H1 (cell line): ENCODE data around the gene MAP3K3. TPM values are rescaled to one million over a fixed set of nuclear protein-coding genes. Genes with fewer than 3 reads are reported as not detected.

Experiments
- CBX5 ChIP-seq: fragments of 300-800, 300-1000 bp; sonication (generic); IDR thresholded peaks from 2 replicates; pipeline ENCODE4 v1.7.1; 2016; ENCODE audit warnings: antibody characterized with exemption, low read length, low read depth
- CREB1 ChIP-seq: IDR thresholded peaks from 2 replicates; pipeline ENCODE4 v1.6.1; 2012; ENCODE audit warnings: inconsistent platforms
- EP300 ChIP-seq, 2 experiments: IDR thresholded peaks; 1 replicate in 1 of 2; 2 replicates in 1 of 2; pipeline ENCODE4 v1.6.1; 2011 to 2012; ENCODE audit warnings: low read depth in 2 of 2, low read length in 2 of 2, mild to moderate bottlenecking in 2 of 2, borderline replicate concordance in 1 of 2, inconsistent platforms in 1 of 2, moderate library complexity in 1 of 2
- EZH2 ChIP-seq: fragments of 200-600 bp; sonication (generic); IDR thresholded peaks from 2 replicates; pipeline ENCODE4 v1.7.1; 2012; ENCODE audit warnings: low read depth, mild to moderate bottlenecking, moderate library complexity, low read length, inconsistent platforms; ENCODE audit not compliant: severe bottlenecking
- POLR2AphosphoS5 ChIP-seq: IDR thresholded peaks from 2 replicates; pipeline ENCODE4 v1.6.1; 2011; ENCODE audit warnings: low read depth, low read length
- RAD21 ChIP-seq, 2 experiments: IDR thresholded peaks in 1 of 2; conservative IDR thresholded peaks in 1 of 2; 2 replicates each; pipeline ENCODE4 v1.6.1; 2011; ENCODE audit warnings: low read depth in 2 of 2, low read length in 2 of 2, improper control_type of control experiment in 1 of 2, inconsistent platforms in 1 of 2, mild to moderate bottlenecking in 1 of 2, moderate library complexity in 1 of 2
- SAP30 ChIP-seq: fragments of 300-600 bp; sonication (generic); IDR thresholded peaks from 2 replicates; pipeline ENCODE4 v1.7.1; 2012; ENCODE audit warnings: low read length, moderate library complexity, mild to moderate bottlenecking, inconsistent platforms; ENCODE audit not compliant: insufficient read depth, insufficient replicate concordance
- SRF ChIP-seq: IDR thresholded peaks from 2 replicates; pipeline ENCODE4 v1.6.1; 2011; ENCODE audit warnings: mild to moderate bottlenecking, low read depth, low read length, moderate library complexity
- TAF7 ChIP-seq: optimal IDR thresholded peaks from 2 replicates; pipeline ENCODE3; 2011; ENCODE audit warnings: low read depth, mild to moderate bottlenecking, inconsistent platforms, low read length, moderate library complexity, borderline replicate concordance
- polyA plus RNA-seq, 7 experiments: library from polyadenylated mRNA; depleted of rRNA in 3 of 7; stranded (reverse) in 5 of 7; unstranded in 2 of 7; fragments of >200 nt in 5 of 7; fragments of 200-250 nt in 2 of 7; gene quantifications; 1 replicate in 5 of 7; 2 replicates in 1 of 7; 4 replicates in 1 of 7; pipeline versions ENCODE4 v1.2.1 to v1.2.3, GENCODE V29; 2011 to 2013; ENCODE audit warnings: missing spikeins in 2 of 7, mixed read lengths in 2 of 7
- total RNA-seq: library from RNA; stranded (reverse); fragmentation: NEBNext Ultra II Directional; extraction: Animal tissue kit (Norgen Biotek cat#: 25700); gene quantifications from 2 replicates; pipeline ENCODE4 v1.2.1, GENCODE V29; 2021
- TF ChIP-seq, protein P1 (sequence below): fragments of 300-600 bp; sonication (generic); IDR thresholded peaks from 2 replicates; pipeline ENCODE4 v1.7.1; 2012; ENCODE audit warnings: low read length, moderate library complexity, mild to moderate bottlenecking, inconsistent platforms; ENCODE audit not compliant: insufficient replicate concordance

The MAP3K3 gene
- total and polyA plus RNA-seq, 2 of the 8 experiments (the other 6 are each of a cell fraction or from before 2014, with no cell fraction given): 10.3 to 21.0 TPM

DNA sequence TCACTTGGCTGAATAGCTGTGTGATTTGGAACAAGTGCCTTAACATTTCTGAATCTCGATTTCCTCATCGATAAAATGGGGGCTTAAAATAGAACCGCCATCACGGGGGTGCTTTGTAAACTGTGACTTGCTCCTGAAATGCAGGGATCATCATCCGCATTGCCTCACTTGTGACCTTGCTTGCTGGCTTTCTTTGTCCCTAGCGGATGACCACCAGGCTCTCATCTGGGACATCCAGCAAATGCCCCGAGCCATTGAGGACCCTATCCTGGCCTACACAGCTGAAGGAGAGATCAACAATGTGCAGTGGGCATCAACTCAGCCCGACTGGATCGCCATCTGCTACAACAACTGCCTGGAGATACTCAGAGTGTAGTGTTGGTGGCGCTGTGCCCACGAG lies 33.4 kb upstream of the MAP3K3 start (continued):
- TF ChIP-seq, protein P1, sequence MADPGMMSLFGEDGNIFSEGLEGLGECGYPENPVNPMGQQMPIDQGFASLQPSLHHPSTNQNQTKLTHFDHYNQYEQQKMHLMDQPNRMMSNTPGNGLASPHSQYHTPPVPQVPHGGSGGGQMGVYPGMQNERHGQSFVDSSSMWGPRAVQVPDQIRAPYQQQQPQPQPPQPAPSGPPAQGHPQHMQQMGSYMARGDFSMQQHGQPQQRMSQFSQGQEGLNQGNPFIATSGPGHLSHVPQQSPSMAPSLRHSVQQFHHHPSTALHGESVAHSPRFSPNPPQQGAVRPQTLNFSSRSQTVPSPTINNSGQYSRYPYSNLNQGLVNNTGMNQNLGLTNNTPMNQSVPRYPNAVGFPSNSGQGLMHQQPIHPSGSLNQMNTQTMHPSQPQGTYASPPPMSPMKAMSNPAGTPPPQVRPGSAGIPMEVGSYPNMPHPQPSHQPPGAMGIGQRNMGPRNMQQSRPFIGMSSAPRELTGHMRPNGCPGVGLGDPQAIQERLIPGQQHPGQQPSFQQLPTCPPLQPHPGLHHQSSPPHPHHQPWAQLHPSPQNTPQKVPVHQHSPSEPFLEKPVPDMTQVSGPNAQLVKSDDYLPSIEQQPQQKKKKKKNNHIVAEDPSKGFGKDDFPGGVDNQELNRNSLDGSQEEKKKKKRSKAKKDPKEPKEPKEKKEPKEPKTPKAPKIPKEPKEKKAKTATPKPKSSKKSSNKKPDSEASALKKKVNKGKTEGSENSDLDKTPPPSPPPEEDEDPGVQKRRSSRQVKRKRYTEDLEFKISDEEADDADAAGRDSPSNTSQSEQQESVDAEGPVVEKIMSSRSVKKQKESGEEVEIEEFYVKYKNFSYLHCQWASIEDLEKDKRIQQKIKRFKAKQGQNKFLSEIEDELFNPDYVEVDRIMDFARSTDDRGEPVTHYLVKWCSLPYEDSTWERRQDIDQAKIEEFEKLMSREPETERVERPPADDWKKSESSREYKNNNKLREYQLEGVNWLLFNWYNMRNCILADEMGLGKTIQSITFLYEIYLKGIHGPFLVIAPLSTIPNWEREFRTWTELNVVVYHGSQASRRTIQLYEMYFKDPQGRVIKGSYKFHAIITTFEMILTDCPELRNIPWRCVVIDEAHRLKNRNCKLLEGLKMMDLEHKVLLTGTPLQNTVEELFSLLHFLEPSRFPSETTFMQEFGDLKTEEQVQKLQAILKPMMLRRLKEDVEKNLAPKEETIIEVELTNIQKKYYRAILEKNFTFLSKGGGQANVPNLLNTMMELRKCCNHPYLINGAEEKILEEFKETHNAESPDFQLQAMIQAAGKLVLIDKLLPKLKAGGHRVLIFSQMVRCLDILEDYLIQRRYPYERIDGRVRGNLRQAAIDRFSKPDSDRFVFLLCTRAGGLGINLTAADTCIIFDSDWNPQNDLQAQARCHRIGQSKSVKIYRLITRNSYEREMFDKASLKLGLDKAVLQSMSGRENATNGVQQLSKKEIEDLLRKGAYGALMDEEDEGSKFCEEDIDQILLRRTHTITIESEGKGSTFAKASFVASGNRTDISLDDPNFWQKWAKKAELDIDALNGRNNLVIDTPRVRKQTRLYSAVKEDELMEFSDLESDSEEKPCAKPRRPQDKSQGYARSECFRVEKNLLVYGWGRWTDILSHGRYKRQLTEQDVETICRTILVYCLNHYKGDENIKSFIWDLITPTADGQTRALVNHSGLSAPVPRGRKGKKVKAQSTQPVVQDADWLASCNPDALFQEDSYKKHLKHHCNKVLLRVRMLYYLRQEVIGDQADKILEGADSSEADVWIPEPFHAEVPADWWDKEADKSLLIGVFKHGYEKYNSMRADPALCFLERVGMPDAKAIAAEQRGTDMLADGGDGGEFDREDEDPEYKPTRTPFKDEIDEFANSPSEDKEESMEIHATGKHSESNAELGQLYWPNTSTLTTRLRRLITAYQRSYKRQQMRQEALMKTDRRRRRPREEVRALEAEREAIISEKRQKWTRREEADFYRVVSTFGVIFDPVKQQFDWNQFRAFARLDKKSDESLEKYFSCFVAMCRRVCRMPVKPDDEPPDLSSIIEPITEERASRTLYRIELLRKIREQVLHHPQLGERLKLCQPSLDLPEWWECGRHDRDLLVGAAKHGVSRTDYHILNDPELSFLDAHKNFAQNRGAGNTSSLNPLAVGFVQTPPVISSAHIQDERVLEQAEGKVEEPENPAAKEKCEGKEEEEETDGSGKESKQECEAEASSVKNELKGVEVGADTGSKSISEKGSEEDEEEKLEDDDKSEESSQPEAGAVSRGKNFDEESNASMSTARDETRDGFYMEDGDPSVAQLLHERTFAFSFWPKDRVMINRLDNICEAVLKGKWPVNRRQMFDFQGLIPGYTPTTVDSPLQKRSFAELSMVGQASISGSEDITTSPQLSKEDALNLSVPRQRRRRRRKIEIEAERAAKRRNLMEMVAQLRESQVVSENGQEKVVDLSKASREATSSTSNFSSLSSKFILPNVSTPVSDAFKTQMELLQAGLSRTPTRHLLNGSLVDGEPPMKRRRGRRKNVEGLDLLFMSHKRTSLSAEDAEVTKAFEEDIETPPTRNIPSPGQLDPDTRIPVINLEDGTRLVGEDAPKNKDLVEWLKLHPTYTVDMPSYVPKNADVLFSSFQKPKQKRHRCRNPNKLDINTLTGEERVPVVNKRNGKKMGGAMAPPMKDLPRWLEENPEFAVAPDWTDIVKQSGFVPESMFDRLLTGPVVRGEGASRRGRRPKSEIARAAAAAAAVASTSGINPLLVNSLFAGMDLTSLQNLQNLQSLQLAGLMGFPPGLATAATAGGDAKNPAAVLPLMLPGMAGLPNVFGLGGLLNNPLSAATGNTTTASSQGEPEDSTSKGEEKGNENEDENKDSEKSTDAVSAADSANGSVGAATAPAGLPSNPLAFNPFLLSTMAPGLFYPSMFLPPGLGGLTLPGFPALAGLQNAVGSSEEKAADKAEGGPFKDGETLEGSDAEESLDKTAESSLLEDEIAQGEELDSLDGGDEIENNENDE: no peak
- TF ChIP-seq RAD21 (IDR thresholded peaks at IDR 0.05 in 1 of 2, conservative IDR thresholded peaks at IDR 0.05 in 1 of 2; ENCODE audit: low read depth in 2 of 2, low read length in 2 of 2) (no peak), EP300 (IDR thresholded peaks at IDR 0.05; ENCODE audit: borderline replicate concordance in 1 of 2, low read depth in 2 of 2, low read length in 2 of 2) (no peak), EZH2 (no peak), POLR2AphosphoS5 (no peak), SRF (no peak), CREB1 (no peak), CBX5 (no peak), TAF7 (no peak), SAP30 (no peak)
- TF ChIP-seq, all 59 proteins: peak for 0
